K562 (cell line): Measurements from ENCODE around the gene TMC8. TPM values are rescaled to one million over a fixed set of nuclear protein-coding genes. Genes with fewer than 3 reads are reported as not detected.
A peak's percentile ranks its signal among the peaks of the same experiment; 100 is the strongest.

Experiments
- CHD4 ChIP-seq: fragments of 200-600 bp; sonication (generic); IDR thresholded peaks from 3 replicates; pipeline ENCODE4 v1.6.1; 2012; ENCODE audit warnings: low read depth, mild to moderate bottlenecking, mixed read lengths, low read length, inconsistent platforms; ENCODE audit not compliant: insufficient read depth, insufficient replicate concordance, poor library complexity, severe bottlenecking
- ELK3 ChIP-seq: fragments of 450-650 bp; formaldehyde crosslinking; IDR thresholded peaks from 2 replicates; pipeline ENCODE4 v1.4.0; 2020; ENCODE audit warnings: mild to moderate bottlenecking
- EP400 ChIP-seq: fragments of 450-650 bp; IDR thresholded peaks from 2 replicates; pipeline ENCODE4 v1.6.1; 2017; ENCODE audit warnings: antibody characterized with exemption, mild to moderate bottlenecking, moderate library complexity
- RB1 ChIP-seq: fragments of 450-650 bp; IDR thresholded peaks from 2 replicates; pipeline ENCODE4 v1.6.1; 2017; ENCODE audit warnings: low read depth, mild to moderate bottlenecking
- ZC3H4 ChIP-seq: sonication (generic); formaldehyde crosslinking; IDR thresholded peaks from 2 replicates; pipeline ENCODE4 v1.9.0; 2021; ENCODE audit warnings: missing genetic modification reagents, borderline replicate concordance
- polyA plus RNA-seq, 8 experiments: library from polyadenylated mRNA; depleted of rRNA in 4 of 8; stranded (reverse) in 5 of 8; unstranded in 3 of 8; fragments of >200 nt; fragmentation: Nextera tagmentation in 2 of 8; fragmentation: Illumina TruSeq in 1 of 8; extraction: Ambion mirVana in 2 of 8; extraction: Trizol in 1 of 8; gene quantifications; 2 replicates each; pipeline versions ENCODE4 v1.2.1 to v1.2.3, GENCODE V29; 2011 to 2014; ENCODE audit warnings: inconsistent platforms in 1 of 8, missing spikeins in 1 of 8
- total RNA-seq, 7 experiments: library from RNA; depleted of rRNA in 6 of 7; stranded (reverse); fragments of >200 nt in 6 of 7; fragmentation: Illumina TruSeq in 2 of 7; extraction: Trizol in 2 of 7; gene quantifications; 2 replicates each; pipeline versions ENCODE4 v1.2.1 to v1.2.3, GENCODE V29; 2011 to 2021; ENCODE audit warnings: low replicate concordance in 1 of 7
- TF ChIP-seq, protein P1 (sequence below): fragments of 250-450 bp; sonication (Bioruptor Pico); IDR thresholded peaks from 2 replicates; pipeline ENCODE4 v1.5.1; 2021; ENCODE audit warnings: mild to moderate bottlenecking
- TF ChIP-seq, protein P2 (sequence below): fragments of 250-450 bp; sonication (Bioruptor Pico); IDR thresholded peaks from 2 replicates; pipeline ENCODE4 v1.4.0; 2020

Gene TMC8
- total and polyA plus RNA-seq, 9 of the 15 experiments (the other 6 are each of a cell fraction or from before 2014, with no cell fraction given), result 0.13 to 10.9 (median 2.8) TPM

- TF ChIP-seq ZC3H4 (CRISPR knock-in tag), result no peak
- peak; percentile 43; the same call in 1 of the 2 replicates for TF ChIP-seq RB1
- TF ChIP-seq, protein P1, sequence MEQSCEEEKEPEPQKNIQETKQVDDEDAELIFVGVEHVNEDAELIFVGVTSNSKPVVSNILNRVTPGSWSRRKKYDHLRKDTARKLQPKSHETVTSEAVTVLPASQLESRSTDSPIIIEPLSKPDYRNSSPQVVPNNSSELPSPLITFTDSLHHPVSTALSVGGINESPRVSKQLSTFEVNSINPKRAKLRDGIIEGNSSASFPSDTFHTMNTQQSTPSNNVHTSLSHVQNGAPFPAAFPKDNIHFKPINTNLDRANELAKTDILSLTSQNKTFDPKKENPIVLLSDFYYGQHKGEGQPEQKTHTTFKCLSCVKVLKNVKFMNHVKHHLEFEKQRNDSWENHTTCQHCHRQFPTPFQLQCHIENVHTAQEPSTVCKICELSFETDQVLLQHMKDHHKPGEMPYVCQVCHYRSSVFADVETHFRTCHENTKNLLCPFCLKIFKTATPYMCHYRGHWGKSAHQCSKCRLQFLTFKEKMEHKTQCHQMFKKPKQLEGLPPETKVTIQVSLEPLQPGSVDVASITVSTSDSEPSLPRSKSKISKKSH (CRISPR knock-in tag), result no peak
- TF ChIP-seq, protein P2, sequence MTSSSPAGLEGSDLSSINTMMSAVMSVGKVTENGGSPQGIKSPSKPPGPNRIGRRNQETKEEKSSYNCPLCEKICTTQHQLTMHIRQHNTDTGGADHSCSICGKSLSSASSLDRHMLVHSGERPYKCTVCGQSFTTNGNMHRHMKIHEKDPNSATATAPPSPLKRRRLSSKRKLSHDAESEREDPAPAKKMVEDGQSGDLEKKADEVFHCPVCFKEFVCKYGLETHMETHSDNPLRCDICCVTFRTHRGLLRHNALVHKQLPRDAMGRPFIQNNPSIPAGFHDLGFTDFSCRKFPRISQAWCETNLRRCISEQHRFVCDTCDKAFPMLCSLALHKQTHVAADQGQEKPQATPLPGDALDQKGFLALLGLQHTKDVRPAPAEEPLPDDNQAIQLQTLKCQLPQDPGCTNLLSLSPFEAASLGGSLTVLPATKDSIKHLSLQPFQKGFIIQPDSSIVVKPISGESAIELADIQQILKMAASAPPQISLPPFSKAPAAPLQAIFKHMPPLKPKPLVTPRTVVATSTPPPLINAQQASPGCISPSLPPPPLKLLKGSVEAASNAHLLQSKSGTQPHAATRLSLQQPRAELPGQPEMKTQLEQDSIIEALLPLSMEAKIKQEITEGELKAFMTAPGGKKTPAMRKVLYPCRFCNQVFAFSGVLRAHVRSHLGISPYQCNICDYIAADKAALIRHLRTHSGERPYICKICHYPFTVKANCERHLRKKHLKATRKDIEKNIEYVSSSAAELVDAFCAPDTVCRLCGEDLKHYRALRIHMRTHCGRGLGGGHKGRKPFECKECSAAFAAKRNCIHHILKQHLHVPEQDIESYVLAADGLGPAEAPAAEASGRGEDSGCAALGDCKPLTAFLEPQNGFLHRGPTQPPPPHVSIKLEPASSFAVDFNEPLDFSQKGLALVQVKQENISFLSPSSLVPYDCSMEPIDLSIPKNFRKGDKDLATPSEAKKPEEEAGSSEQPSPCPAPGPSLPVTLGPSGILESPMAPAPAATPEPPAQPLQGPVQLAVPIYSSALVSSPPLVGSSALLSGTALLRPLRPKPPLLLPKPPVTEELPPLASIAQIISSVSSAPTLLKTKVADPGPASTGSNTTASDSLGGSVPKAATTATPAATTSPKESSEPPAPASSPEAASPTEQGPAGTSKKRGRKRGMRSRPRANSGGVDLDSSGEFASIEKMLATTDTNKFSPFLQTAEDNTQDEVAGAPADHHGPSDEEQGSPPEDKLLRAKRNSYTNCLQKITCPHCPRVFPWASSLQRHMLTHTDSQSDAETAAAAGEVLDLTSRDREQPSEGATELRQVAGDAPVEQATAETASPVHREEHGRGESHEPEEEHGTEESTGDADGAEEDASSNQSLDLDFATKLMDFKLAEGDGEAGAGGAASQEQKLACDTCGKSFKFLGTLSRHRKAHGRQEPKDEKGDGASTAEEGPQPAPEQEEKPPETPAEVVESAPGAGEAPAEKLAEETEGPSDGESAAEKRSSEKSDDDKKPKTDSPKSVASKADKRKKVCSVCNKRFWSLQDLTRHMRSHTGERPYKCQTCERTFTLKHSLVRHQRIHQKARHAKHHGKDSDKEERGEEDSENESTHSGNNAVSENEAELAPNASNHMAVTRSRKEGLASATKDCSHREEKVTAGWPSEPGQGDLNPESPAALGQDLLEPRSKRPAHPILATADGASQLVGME (CRISPR knock-in tag), result no peak
- no peak for TF ChIP-seq EP400
- no peak for TF ChIP-seq ELK3 (CRISPR knock-in tag)
- TF ChIP-seq CHD4, result peak; percentile 61
These were observed 3.7 kb downstream of the TMC8 start (continued) for GRCh38 chr17:78133971-78134898.
